CD14-positive monocyte (primary cell): Measurements from ENCODE around the gene ITK. TPM values are rescaled to one million over a fixed set of nuclear protein-coding genes. Genes with fewer than 3 reads are reported as not detected.

ENCODE experiments used
- DNase-seq, 3 donors: peaks; one replicate each; pipeline ENCODE4 v3.0.0-alpha.2; 2011 to 2022
- H2AFZ ChIP-seq: 2 replicates; pipeline ENCODE4 v1.6.0; 2012; ENCODE audit warnings: mild to moderate bottlenecking, low read depth, low read length, inconsistent platforms; ENCODE audit not compliant: insufficient read depth, poor library complexity, severe bottlenecking
- H3K27ac ChIP-seq, 2 donors: 1 replicate in 1 of 2; 2 replicates in 1 of 2; pipeline ENCODE4 v1.5.1; 2012 to 2013; ENCODE audit warnings: low read length in 2 of 2, control low read depth in 1 of 2, inconsistent platforms in 1 of 2, low read depth in 1 of 2, mild to moderate bottlenecking in 1 of 2
- H3K27me3 ChIP-seq, 2 donors: one replicate each; pipeline versions ENCODE4 v1.6.0 to v1.6.1; 2011 to 2013; ENCODE audit warnings: low read length in 2 of 2; ENCODE audit not compliant: control insufficient read depth in 2 of 2, insufficient read depth in 2 of 2
- H3K36me3 ChIP-seq, 2 donors: replicated peaks in 1 of 2; 1 replicate in 1 of 2; 2 replicates in 1 of 2; pipeline versions ENCODE4 v1.5.1 to v1.6.1; 2012 to 2013; ENCODE audit warnings: low read length in 2 of 2, control low read depth in 1 of 2, inconsistent platforms in 1 of 2, mild to moderate bottlenecking in 1 of 2; ENCODE audit not compliant: insufficient read depth in 2 of 2, control insufficient read depth in 1 of 2
- H3K4me1 ChIP-seq, 2 donors: 1 replicate in 1 of 2; 2 replicates in 1 of 2; pipeline versions ENCODE4 v1.5.1 to v1.6.1; 2012 to 2013; ENCODE audit warnings: low read length in 2 of 2, control low read depth in 1 of 2, inconsistent platforms in 1 of 2, mild to moderate bottlenecking in 1 of 2, moderate library complexity in 1 of 2; ENCODE audit not compliant: insufficient read depth in 2 of 2, control insufficient read depth in 1 of 2
- H3K4me2 ChIP-seq: replicated peaks from 2 replicates; pipeline ENCODE3; 2012; ENCODE audit warnings: low read length, moderate library complexity, mild to moderate bottlenecking; ENCODE audit not compliant: poor library complexity, severe bottlenecking; ENCODE audit errors: extremely low read depth
- H3K4me3 ChIP-seq, 3 experiments: fragments of 200-600 bp in 1 of 3; sonication (generic) in 1 of 3; replicated peaks in 1 of 3; 1 replicate in 2 of 3; 2 replicates in 1 of 3; pipeline ENCODE4 v1.5.1; 2011 to 2013; ENCODE audit warnings: low read length in 3 of 3, mild to moderate bottlenecking in 3 of 3, control low read depth in 2 of 3, low read depth in 2 of 3, inconsistent platforms in 1 of 3, moderate library complexity in 1 of 3
- H3K79me2 ChIP-seq: 2 replicates; pipeline ENCODE4 v1.6.0; 2012; ENCODE audit warnings: mild to moderate bottlenecking, control low read depth, inconsistent platforms, low read length, moderate library complexity; ENCODE audit not compliant: insufficient read depth
- H3K9ac ChIP-seq: 2 replicates; pipeline ENCODE4 v1.6.0; 2017; ENCODE audit warnings: low read length, mild to moderate bottlenecking; ENCODE audit not compliant: insufficient read depth, poor library complexity, severe bottlenecking
- H3K9me3 ChIP-seq, 2 donors: replicated peaks in 1 of 2; 1 replicate in 1 of 2; 2 replicates in 1 of 2; pipeline versions ENCODE4 v1.5.1 to v1.6.1; 2012 to 2013; ENCODE audit warnings: low read length in 2 of 2, control low read depth in 1 of 2; ENCODE audit not compliant: control insufficient read depth in 1 of 2, insufficient read depth in 1 of 2
- H4K20me1 ChIP-seq: 2 replicates; pipeline ENCODE4 v1.6.0; 2012; ENCODE audit warnings: mild to moderate bottlenecking, low read length, control low read depth, moderate library complexity; ENCODE audit not compliant: insufficient read depth
- H3K27ac Mint-ChIP-seq, 7 donors: one replicate each; pipeline ENCODE4 v1.8.0; 2020; ENCODE audit warnings: mild to moderate bottlenecking in 7 of 7, mixed read lengths in 7 of 7, moderate library complexity in 6 of 7, inconsistent platforms in 2 of 7
- H3K27me3 Mint-ChIP-seq, 3 donors: one replicate each; pipeline ENCODE4 v1.8.0; 2021 to 2022; ENCODE audit warnings: low read depth in 3 of 3, mild to moderate bottlenecking in 3 of 3, mixed read lengths in 3 of 3, moderate library complexity in 3 of 3, inconsistent platforms in 1 of 3
- H3K36me3 Mint-ChIP-seq, 2 donors: one replicate each; pipeline ENCODE4 v1.8.0; 2020; ENCODE audit warnings: mixed read lengths in 2 of 2, inconsistent platforms in 1 of 2, mild to moderate bottlenecking in 1 of 2
- H3K4me1 Mint-ChIP-seq: one replicate; pipeline ENCODE4 v1.8.0; 2020; ENCODE audit warnings: mild to moderate bottlenecking, mixed read lengths
- H3K4me3 Mint-ChIP-seq, 2 donors: one replicate each; pipeline ENCODE4 v1.8.0; 2020; ENCODE audit warnings: mild to moderate bottlenecking in 2 of 2, mixed read lengths in 2 of 2, moderate library complexity in 1 of 2
- H3K9me3 Mint-ChIP-seq, 7 donors: one replicate each; pipeline ENCODE4 v1.8.0; 2020 to 2022; ENCODE audit warnings: mixed read lengths in 7 of 7, mild to moderate bottlenecking in 6 of 7, moderate library complexity in 6 of 7, inconsistent platforms in 2 of 7
- CTCF ChIP-seq: fragments of 200-600 bp; IDR thresholded peaks from one replicate; pipeline ENCODE4 v1.8.0; 2022; ENCODE audit warnings: antibody characterized with exemption, mild to moderate bottlenecking
- WGBS: methylation state at CpG from one replicate; pipeline ENCODE4 v1.1.5; 2013; ENCODE audit warnings: missing lambda C conversion rate; ENCODE audit not compliant: insufficient coverage; 5-methylcytosine and 5-hydroxymethylcytosine counted together
- intact Hi-C, 2 donors: fragments of 100-400 bp; cut with micrococcal nuclease; formaldehyde crosslinking; loops; one replicate each; pipeline versions ENCODE4 v1.15.0 to v1.15.1; 2023
- polyA plus RNA-seq, 3 donors: library from polyadenylated mRNA; depleted of rRNA in 1 of 3; unstranded in 2 of 3; stranded (reverse) in 1 of 3; fragments of 300-500 nt in 2 of 3; fragments of >200 nt in 1 of 3; fragmentation: Illumina TruSeq in 2 of 3; gene quantifications; 1 replicate in 2 of 3; 2 replicates in 1 of 3; pipeline ENCODE4 v1.2.3, GENCODE V29; 2012 to 2021

The ITK gene
- polyA plus RNA-seq, 3 donors, result 0.03 to 0.60 (median 0.39) TPM

GRCh38 chr5:157303023-157303422, 122.4 kb downstream of the ITK start:
- Mint-ChIP-seq H3K36me3 (peaks cover 56 to 69% of the 10 kb centered on the region in 2 donors), H3K27me3 (peaks cover 0 to 4% (median 0%) of the 10 kb centered on the region in 3 donors), H3K9me3 (peaks cover 0 to 2% (median 0%) of the 10 kb centered on the region in 7 donors), H3K27ac (no peak overlapping the region), H3K4me3 (no peak overlapping the region), H3K4me1 (peaks cover 11% of the 10 kb centered on the region)
- H3K4me3 ChIP-seq, result no peak overlapping the region
- no peak for TF ChIP-seq CTCF
- H3K9me3 ChIP-seq, result no peaks in the 10 kb centered on the region
- no peak overlapping the region for H3K4me2 ChIP-seq
- no peaks in the 10 kb centered on the region for H4K20me1 ChIP-seq
- H2AFZ ChIP-seq, result no peak overlapping the region
- H3K27me3 ChIP-seq, result no peaks in the 10 kb centered on the region
- H3K9ac ChIP-seq, result no peak overlapping the region
- H3K79me2 ChIP-seq, result no peaks in the 10 kb centered on the region
- peaks cover 6 to 13% of the 10 kb centered on the region in 2 donors for H3K4me1 ChIP-seq
- DNase-seq, result no peak
- 100% methylated on average over 3 of the region's 5 CpGs for WGBS
- peaks cover 20 to 74% of the 10 kb centered on the region in 2 donors for H3K36me3 ChIP-seq
- no peak overlapping the region for H3K27ac ChIP-seq
- intact Hi-C loops, result no loop called here

- peaks cover 6 to 13% of the 10 kb centered on the region in 2 donors for H3K4me1 ChIP-seq
- no peak overlapping the region for H3K27ac Mint-ChIP-seq
- intact Hi-C loops, result no loop called here
- peaks cover 20 to 75% of the 10 kb centered on the region in 2 donors for H3K36me3 ChIP-seq
- no peaks in the 10 kb centered on the region for H3K79me2 ChIP-seq
- no peak for TF ChIP-seq CTCF
- no peaks in the 10 kb centered on the region for H3K9me3 ChIP-seq
- no peaks in the 10 kb centered on the region for H3K27me3 Mint-ChIP-seq
- H3K4me1 Mint-ChIP-seq, result peaks cover 11% of the 10 kb centered on the region
- no peak overlapping the region for H3K4me3 ChIP-seq
- no peak overlapping the region for H2AFZ ChIP-seq
- WGBS, result 98% methylated on average over 5 of the region's 8 CpGs
- H3K4me3 Mint-ChIP-seq, result no peak overlapping the region
- no peaks in the 10 kb centered on the region for H4K20me1 ChIP-seq
- no peaks in the 10 kb centered on the region for H3K27me3 ChIP-seq
- H3K9me3 Mint-ChIP-seq, result peaks cover 0 to 2% (median 0%) of the 10 kb centered on the region in 7 donors
- no peak for DNase-seq
- H3K9ac ChIP-seq, result no peak overlapping the region
- peaks cover 51 to 66% of the 10 kb centered on the region in 2 donors for H3K36me3 Mint-ChIP-seq
- H3K4me2 ChIP-seq, result no peak overlapping the region
- H3K27ac ChIP-seq, result no peak overlapping the region
Observed at GRCh38 chr5:157303667-157304327, 123.2 kb downstream of the ITK start.

Other genes with a start within 250 kb of the ITK start
- under 1 TPM in 1 of 3 donors, not detected in 2; 0.14 TPM for gene TIMD4, start 217.6 kb upstream of the ITK start, polyA plus RNA-seq
- 1 to 10 TPM in 1 of 3 donors, not detected in 2; 1.1 TPM for gene HAVCR1, start 121.7 kb upstream of the ITK start, polyA plus RNA-seq
- 10 to 100 TPM; 33.1 to 56.8 (median 45.0) TPM for gene HAVCR2, start 71.8 kb upstream of the ITK start, polyA plus RNA-seq
- gene MED7, start 38.0 kb upstream of the ITK start, polyA plus RNA-seq, result 10 to 100 TPM in 2 of 3 donors, 1 to 10 TPM in 1; 5.9 to 13.0 (median 11.9) TPM
- gene GARIN3, start 14.6 kb upstream of the ITK start, polyA plus RNA-seq, result not detected
- gene CYFIP2, start 85.3 kb downstream of the ITK start, polyA plus RNA-seq, result 10 to 100 TPM; 33.6 to 45.6 (median 36.0) TPM